ENCODE measurements around the gene SHISA6.
"Not testable (repeated sequence)": the region's sequence is repeated elsewhere in the genome, so short reads cannot be mapped to it uniquely, and the experiment has no call there.

The SHISA6 gene

GRCh38 chr17:11267999-11268575 is 27.1 kb downstream of the SHISA6 start:
- no peak for DNase-seq (ENCODE audit: low spot score)

GRCh38 chr17:11269210-11269609 is 28.2 kb downstream of the SHISA6 start:
- DNase-seq (ENCODE audit: low spot score): no peak

- DNase-seq (ENCODE audit: low spot score): no peak
Observed at GRCh38 chr17:11272191-11272590, 31.2 kb downstream of the SHISA6 start.

- no peak for DNase-seq (ENCODE audit: low spot score)
Observed at GRCh38 chr17:11273596-11273995, 32.6 kb downstream of the SHISA6 start.

- no peak for DNase-seq (ENCODE audit: low spot score)
Observed at GRCh38 chr17:11274106-11274505, 33.1 kb downstream of the SHISA6 start.

- no peak for DNase-seq (ENCODE audit: low spot score)
Observed at GRCh38 chr17:11276486-11276885, 35.5 kb downstream of the SHISA6 start.

- DNase-seq (ENCODE audit: low spot score): no peak
Observed at GRCh38 chr17:11278186-11278991, 37.4 kb downstream of the SHISA6 start.

- DNase-seq (ENCODE audit: low spot score): no peak
Observed at GRCh38 chr17:11278992-11279270, 37.9 kb downstream of the SHISA6 start.

GRCh38 chr17:11279776-11280344 is 38.8 kb downstream of the SHISA6 start:
- DNase-seq (ENCODE audit: low spot score): no peak

- DNase-seq (ENCODE audit: low spot score): no peak
Observed at GRCh38 chr17:11282586-11282985, 41.6 kb downstream of the SHISA6 start.

- no peak for DNase-seq (ENCODE audit: low spot score)
Observed at GRCh38 chr17:11284811-11285210, 43.8 kb downstream of the SHISA6 start.

GRCh38 chr17:11285946-11286345 is 44.9 kb downstream of the SHISA6 start:
- DNase-seq (ENCODE audit: low spot score): no peak

GRCh38 chr17:11287791-11288190 is 46.8 kb downstream of the SHISA6 start:
- DNase-seq (ENCODE audit: low spot score): no peak

- no peak for DNase-seq (ENCODE audit: low spot score)
Observed at GRCh38 chr17:11290814-11291213, 49.8 kb downstream of the SHISA6 start.

- DNase-seq (ENCODE audit: low spot score): no peak
Observed at GRCh38 chr17:11292491-11292890, 51.5 kb downstream of the SHISA6 start.

- DNase-seq (ENCODE audit: low spot score): no peak
Observed at GRCh38 chr17:11293480-11293879, 52.5 kb downstream of the SHISA6 start.

- no peak for DNase-seq (ENCODE audit: low spot score)
Observed at GRCh38 chr17:11294826-11295225, 53.8 kb downstream of the SHISA6 start.

- DNase-seq (ENCODE audit: low spot score): no peak
Observed at GRCh38 chr17:11296994-11297393, 56.0 kb downstream of the SHISA6 start.

GRCh38 chr17:11298401-11298800 is 57.4 kb downstream of the SHISA6 start:
- no peak for DNase-seq (ENCODE audit: low spot score)

- DNase-seq (ENCODE audit: low spot score): no peak
Observed at GRCh38 chr17:11300201-11300600, 59.2 kb downstream of the SHISA6 start.

- DNase-seq (ENCODE audit: low spot score): no peak
Observed at GRCh38 chr17:11300738-11301137, 59.7 kb downstream of the SHISA6 start.

- DNase-seq (ENCODE audit: low spot score): not testable (repeated sequence)
Observed at GRCh38 chr17:11301874-11302273, 60.9 kb downstream of the SHISA6 start.

- DNase-seq (ENCODE audit: low spot score): no peak
Observed at GRCh38 chr17:11302401-11303186, 61.6 kb downstream of the SHISA6 start.
